OCI-LY7 (cell line): Measurements from ENCODE around the gene EPS8L2. TPM values are rescaled to one million over a fixed set of nuclear protein-coding genes. Genes with fewer than 3 reads are reported as not detected.

Experiments
- BruUV-seq: library from RNA; stranded (reverse); fragments of 400-500 nt; replicated peaks from 2 replicates; lab custom pipeline; 2021; lab: Mats Ljungman, UMichigan
- CTCF ChIA-PET: fragments of 300-600 bp; sonication (Branson Sonifier 250); formaldehyde crosslinking; loops from one replicate; lab custom pipeline; 2022; ENCODE audit warnings: antibody characterized with exemption; ENCODE audit not compliant: unreplicated experiment; lab: Charles Lee
- POLR2A ChIA-PET: fragments of 300-600 bp; sonication (Branson Sonifier 250); formaldehyde crosslinking; loops from one replicate; lab custom pipeline; 2022; ENCODE audit warnings: antibody characterized with exemption; lab: Charles Lee
- DNase-seq: peaks from one replicate; pipeline ENCODE4 v3.0.0-alpha.2; 2015; ENCODE audit warnings: low spot score
- H2AFZ ChIP-seq: fragments of 200-600 bp; sonication (generic), shearing (Covaris generic); 2 replicates; pipeline ENCODE4 v1.6.1; 2014; ENCODE audit warnings: mild to moderate bottlenecking, antibody characterized with exemption, low read length, moderate library complexity
- H3K27ac ChIP-seq: fragments of 200-600 bp; sonication (generic); 2 replicates; pipeline ENCODE4 v1.5.1; 2014; ENCODE audit warnings: mixed run types, low read depth, mild to moderate bottlenecking, moderate library complexity, low read length, inconsistent platforms; ENCODE audit not compliant: poor library complexity, severe bottlenecking
- H3K36me3 ChIP-seq: fragments of 200-600 bp; sonication (generic); 2 replicates; pipeline ENCODE4 v1.6.1; 2014; ENCODE audit warnings: mild to moderate bottlenecking, antibody characterized with exemption, low read length, moderate library complexity, mixed read lengths; ENCODE audit not compliant: insufficient read depth
- H3K4me1 ChIP-seq: fragments of 200-600 bp; sonication (generic); 2 replicates; pipeline ENCODE4 v1.5.1; 2014; ENCODE audit warnings: mild to moderate bottlenecking, low read length; ENCODE audit not compliant: insufficient read depth, poor library complexity, severe bottlenecking
- H3K4me2 ChIP-seq: fragments of 200-600 bp; sonication (generic); 2 replicates; pipeline ENCODE4 v1.6.1; 2014; ENCODE audit warnings: mild to moderate bottlenecking, low read length
- H3K4me3 ChIP-seq: fragments of 200-600 bp; sonication (generic); 2 replicates; pipeline ENCODE4 v1.5.1; 2014; ENCODE audit warnings: mild to moderate bottlenecking, low read depth, low read length; ENCODE audit not compliant: poor library complexity, severe bottlenecking
- H3K79me2 ChIP-seq: fragments of 200-600 bp; sonication (generic); 2 replicates; pipeline ENCODE4 v1.6.1; 2016; ENCODE audit warnings: low read depth, mild to moderate bottlenecking, low read length, moderate library complexity, mixed read lengths; ENCODE audit not compliant: insufficient read depth
- H3K9me2 ChIP-seq: fragments of 200-600 bp; sonication (generic); 2 replicates; pipeline ENCODE4 v1.6.1; 2016; ENCODE audit warnings: mild to moderate bottlenecking, low read length, mixed read lengths; ENCODE audit not compliant: insufficient read depth
- H3K9me3 ChIP-seq: fragments of 200-600 bp; sonication (generic); 2 replicates; pipeline ENCODE4 v1.6.1; 2014; ENCODE audit warnings: mild to moderate bottlenecking, mixed run types, low read length, mixed read lengths
- H4K20me1 ChIP-seq: fragments of 200-600 bp; sonication (generic); 2 replicates; pipeline ENCODE4 v1.6.1; 2014; ENCODE audit warnings: mild to moderate bottlenecking, antibody characterized with exemption, low read length, moderate library complexity, mixed read lengths; ENCODE audit not compliant: insufficient read depth
- EZH2phosphoT487 ChIP-seq: fragments of 200-600 bp; sonication (generic); IDR thresholded peaks from 2 replicates; pipeline ENCODE4 v1.6.1; 2018; ENCODE audit warnings: low read depth, borderline replicate concordance, mild to moderate bottlenecking, mixed run types, antibody characterized with exemption, low read length, moderate library complexity, mixed read lengths
- intact Hi-C: fragments of 100-400 bp; cut with micrococcal nuclease; formaldehyde crosslinking; loops from one replicate; pipeline ENCODE4 v1.10.0; 2022; ENCODE audit not compliant: unreplicated experiment
- total RNA-seq, 2 experiments: library from RNA; depleted of rRNA in 1 of 2; stranded (reverse); fragments of >200 nt in 1 of 2; shearing (Covaris generic) in 1 of 2; gene quantifications; 2 replicates each; pipeline ENCODE4 v1.2.3, GENCODE V29; 2014 to 2022
- TF ChIP-seq, protein P1 (sequence below): fragments of 200-600 bp; sonication (generic); conservative IDR thresholded peaks from 2 replicates; pipeline ENCODE4 v1.5.1; 2014; ENCODE audit warnings: mild to moderate bottlenecking, antibody characterized with exemption, low read length, moderate library complexity, mixed read lengths

The EPS8L2 gene
- total RNA-seq, 2 experiments from 2014 or later, result 3.8 to 7.1 TPM

DNA sequence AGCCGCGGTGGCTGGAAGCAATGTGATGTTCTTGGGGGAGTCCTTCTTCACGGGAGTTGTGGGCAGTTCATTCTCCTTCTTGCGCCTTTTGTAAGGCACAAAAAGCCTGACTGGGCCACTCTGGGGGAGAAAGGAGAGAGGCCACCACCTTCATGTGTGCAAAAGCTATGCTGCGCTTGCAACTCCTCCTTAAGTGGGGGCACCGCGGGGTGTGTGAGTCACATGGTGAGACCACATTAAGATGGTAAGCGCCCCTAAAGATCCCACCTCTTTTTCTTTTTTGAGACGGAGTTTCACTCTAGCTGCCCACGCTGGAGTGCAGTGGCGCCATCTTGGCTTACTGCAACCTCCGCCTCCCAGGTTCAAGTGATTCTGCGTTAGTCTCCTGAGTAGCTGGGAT is 25.1 kb upstream of the EPS8L2 start:
- TF ChIP-seq EZH2phosphoT487, result no peak
- TF ChIP-seq, protein P1, sequence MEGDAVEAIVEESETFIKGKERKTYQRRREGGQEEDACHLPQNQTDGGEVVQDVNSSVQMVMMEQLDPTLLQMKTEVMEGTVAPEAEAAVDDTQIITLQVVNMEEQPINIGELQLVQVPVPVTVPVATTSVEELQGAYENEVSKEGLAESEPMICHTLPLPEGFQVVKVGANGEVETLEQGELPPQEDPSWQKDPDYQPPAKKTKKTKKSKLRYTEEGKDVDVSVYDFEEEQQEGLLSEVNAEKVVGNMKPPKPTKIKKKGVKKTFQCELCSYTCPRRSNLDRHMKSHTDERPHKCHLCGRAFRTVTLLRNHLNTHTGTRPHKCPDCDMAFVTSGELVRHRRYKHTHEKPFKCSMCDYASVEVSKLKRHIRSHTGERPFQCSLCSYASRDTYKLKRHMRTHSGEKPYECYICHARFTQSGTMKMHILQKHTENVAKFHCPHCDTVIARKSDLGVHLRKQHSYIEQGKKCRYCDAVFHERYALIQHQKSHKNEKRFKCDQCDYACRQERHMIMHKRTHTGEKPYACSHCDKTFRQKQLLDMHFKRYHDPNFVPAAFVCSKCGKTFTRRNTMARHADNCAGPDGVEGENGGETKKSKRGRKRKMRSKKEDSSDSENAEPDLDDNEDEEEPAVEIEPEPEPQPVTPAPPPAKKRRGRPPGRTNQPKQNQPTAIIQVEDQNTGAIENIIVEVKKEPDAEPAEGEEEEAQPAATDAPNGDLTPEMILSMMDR, result no peak
- Histone ChIP-seq H3K4me2 (no peak overlapping the region), H3K27ac (no peak overlapping the region), H3K4me3 (no peak overlapping the region), H3K4me1 (no peaks in the 10 kb centered on the region), H3K79me2 (no peaks in the 10 kb centered on the region), H3K36me3 (peaks cover 78% of the 10 kb centered on the region), H2AFZ (no peak overlapping the region), H3K9me3 (no peaks in the 10 kb centered on the region), H3K9me2 (no peaks in the 10 kb centered on the region), H4K20me1 (no peaks in the 10 kb centered on the region)
- no peak for DNase-seq
- intact Hi-C loops, result no loop called here
- CTCF ChIA-PET, result no interaction called here
- BruUV-seq, result no TSS peak
- POLR2A ChIA-PET, result interaction anchor here (0.6 kb wide), 1 partner anchor 170 kb away, joined by 3 read pairs; no protein-coding TSS in a partner anchor

- no peaks in the 10 kb centered on the region for H4K20me1 ChIP-seq
- H3K4me3 ChIP-seq, result no peak overlapping the region
- H3K36me3 ChIP-seq, result peaks cover 88% of the 10 kb centered on the region
- CTCF ChIA-PET, result no interaction called here
- POLR2A ChIA-PET, result no interaction called here
- no peak for TF ChIP-seq EZH2phosphoT487
- TF ChIP-seq, protein P1, result no peak
- H2AFZ ChIP-seq, result no peak overlapping the region
- no peaks in the 10 kb centered on the region for H3K4me1 ChIP-seq
- H3K79me2 ChIP-seq, result no peaks in the 10 kb centered on the region
- intact Hi-C loops, result no loop called here
- no peaks in the 10 kb centered on the region for H3K9me2 ChIP-seq
- no peak overlapping the region for H3K27ac ChIP-seq
- H3K4me2 ChIP-seq, result no peak overlapping the region
- BruUV-seq, result no TSS peak
- no peaks in the 10 kb centered on the region for H3K9me3 ChIP-seq
- no peak for DNase-seq
Observed at GRCh38 chr11:686451-687243, 19.4 kb upstream of the EPS8L2 start.

GRCh38 chr11:687751-688150 is 18.3 kb upstream of the EPS8L2 start:
- no peak overlapping the region for H3K4me3 ChIP-seq
- peaks cover 77% of the 10 kb centered on the region for H3K36me3 ChIP-seq
- no TSS peak for BruUV-seq
- peaks cover 2% of the 10 kb centered on the region; the same call in 1 of the 2 replicates for H3K79me2 ChIP-seq
- H3K4me2 ChIP-seq, result no peak overlapping the region
- H3K27ac ChIP-seq, result no peak overlapping the region
- no peaks in the 10 kb centered on the region for H3K9me3 ChIP-seq
- H4K20me1 ChIP-seq, result no peaks in the 10 kb centered on the region
- H2AFZ ChIP-seq, result no peak overlapping the region
- DNase-seq, result no peak
- ChIA-PET POLR2A (no interaction called here), CTCF (no interaction called here)
- H3K4me1 ChIP-seq, result peaks cover 1% of the 10 kb centered on the region
- H3K9me2 ChIP-seq, result no peaks in the 10 kb centered on the region
- TF ChIP-seq, protein P1, result no peak
- TF ChIP-seq EZH2phosphoT487, result no peak
- intact Hi-C loops, result no loop called here
